GM18502 (cell line): Measurements from ENCODE around the gene PYCARD.

Experiments used
- ATAC-seq: cut with Tn5 transposase; IDR thresholded peaks from one replicate; pipeline ENCODE4 v1.9.1; 2021; ENCODE audit warnings: mild to moderate bottlenecking; ENCODE audit not compliant: unreplicated experiment, poor library complexity

Gene PYCARD

GRCh38 chr16:31168848-31169247, 33.7 kb downstream of the PYCARD start:
- no peak for ATAC-seq

DNA sequence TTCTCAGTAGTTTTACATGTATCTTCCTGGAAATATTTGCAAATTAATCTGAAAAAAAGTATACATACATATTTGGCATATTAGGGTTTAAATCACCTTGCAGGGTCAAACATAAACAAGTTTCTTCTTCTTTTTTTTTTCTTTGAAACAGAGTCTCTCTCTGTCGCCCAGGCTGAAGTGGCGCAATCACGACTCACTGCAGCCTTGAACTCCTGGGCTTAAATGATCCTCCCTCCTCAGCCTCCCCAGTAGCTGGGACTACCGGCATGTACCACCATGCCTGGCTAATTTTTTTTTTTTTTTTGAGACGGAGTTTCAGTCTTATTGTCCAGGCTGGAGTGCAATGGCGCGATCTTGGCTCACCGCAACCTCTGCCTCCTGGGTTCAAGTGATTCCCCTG, 35.2 kb downstream of the PYCARD start:
- no peak for ATAC-seq

DNA sequence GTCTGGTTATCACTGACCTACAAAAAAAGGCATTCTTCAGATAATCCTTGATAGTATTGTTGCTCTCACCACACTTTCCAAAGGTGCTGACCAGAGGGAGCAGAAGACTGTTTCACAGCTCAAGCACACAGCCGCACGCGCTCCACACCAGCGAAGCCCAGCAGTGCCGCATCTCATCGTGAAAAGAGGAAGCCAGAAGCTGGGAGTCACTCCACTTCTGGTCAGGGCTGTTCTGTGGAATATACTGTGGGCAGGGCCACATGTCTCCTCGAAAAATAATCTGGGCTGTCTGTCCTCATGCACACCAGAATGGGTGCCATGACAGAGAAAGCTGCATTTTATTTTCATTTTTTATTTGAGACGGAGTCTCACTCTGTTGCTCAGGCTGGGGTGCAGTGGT, 45.4 kb downstream of the PYCARD start:
- ATAC-seq = no peak
